K562 (cell line): ENCODE results near the gene CNOT9. TPM values are rescaled to one million over a fixed set of nuclear protein-coding genes. Genes with fewer than 3 reads are reported as not detected.

Experiments used
- ATAC-seq: fragments of 200-7000 bp; cut with Tn5 transposase; 3 replicates; pipeline ENCODE4 v1.9.1; 2020; ENCODE audit warnings: moderate library complexity
- BruUV-seq: library from RNA; stranded (reverse); fragments of 400-500 nt; replicated peaks from 2 replicates; lab custom pipeline; 2021; lab: Mats Ljungman, UMichigan
- CTCF ChIA-PET: fragments of 300-600 bp; formaldehyde crosslinking; extraction: SDS; loops from one replicate; lab custom pipeline; 2021; ENCODE audit warnings: low intra/inter-chr PET ratio; lab: Yijun Ruan, JAX
- POLR2A ChIA-PET: fragments of 300-600, 350-650 bp; sonication (Branson Sonifier 250); formaldehyde crosslinking; extraction: SDS; loops from one replicate; lab custom pipeline; 2021; ENCODE audit warnings: antibody characterized with exemption, inconsistent platforms; lab: Yijun Ruan, JAX
- DNase-seq, 4 experiments: peaks; one replicate each; pipeline versions ENCODE4 v3.0.0 to v3.0.0-alpha.2; 2011 to 2018; ENCODE audit warnings: low spot score in 3 of 4, mixed read lengths in 3 of 4; ENCODE audit errors: extremely low read depth in 1 of 4
- FAIRE-seq: peaks from 2 replicates; lab custom pipeline; 2011; peaks lifted over from hg19 to GRCh38; lab: Jason Lieb, UNC
- H2AFZ ChIP-seq: 2 replicates; pipeline ENCODE4 v1.6.0; 2011; ENCODE audit warnings: low read depth, low read length, control low read depth, inconsistent platforms
- H3K27ac ChIP-seq: fragments of 200-600 bp; 3 replicates; pipeline ENCODE4 v1.8.0; 2011; ENCODE audit warnings: low read depth, mild to moderate bottlenecking, control low read depth, inconsistent platforms, low read length, moderate library complexity, mixed read lengths; ENCODE audit errors: extremely low read depth
- H3K27me3 ChIP-seq, 2 experiments: fragments of 300-600 bp in 1 of 2; 2 replicates in 1 of 2; 3 replicates in 1 of 2; pipeline versions ENCODE4 v1.6.0 to v1.8.0; 2011; ENCODE audit warnings: inconsistent platforms in 2 of 2, low read length in 2 of 2, mild to moderate bottlenecking in 1 of 2, mixed read lengths in 1 of 2, moderate library complexity in 1 of 2; ENCODE audit not compliant: control insufficient read depth in 2 of 2, insufficient read depth in 2 of 2
- H3K36me3 ChIP-seq: fragments of 300-600 bp; 3 replicates; pipeline ENCODE4 v1.8.0; 2011; ENCODE audit warnings: mild to moderate bottlenecking, low read length, inconsistent platforms; ENCODE audit not compliant: control insufficient read depth, insufficient read depth
- H3K4me1 ChIP-seq, 2 experiments: fragments of 200-600 bp in 1 of 2; replicated peaks in 1 of 2; 2 replicates in 1 of 2; 3 replicates in 1 of 2; pipeline versions ENCODE4 v1.5.1 to v1.8.0; 2011; ENCODE audit warnings: inconsistent platforms in 2 of 2, low read length in 2 of 2, mild to moderate bottlenecking in 1 of 2, mixed read lengths in 1 of 2, moderate library complexity in 1 of 2; ENCODE audit not compliant: control insufficient read depth in 2 of 2, insufficient read depth in 2 of 2
- H3K4me2 ChIP-seq: 2 replicates; pipeline ENCODE4 v1.6.1; 2011; ENCODE audit warnings: low read length, control low read depth, inconsistent platforms, mixed read lengths; ENCODE audit not compliant: insufficient read depth
- H3K4me3 ChIP-seq: fragments of 200-600 bp; sonication (generic), shearing (Covaris generic); 2 replicates; pipeline ENCODE4 v1.5.1; 2016; ENCODE audit warnings: control low read depth, inconsistent platforms
- H3K79me2 ChIP-seq: fragments of 200-600 bp; 3 replicates; pipeline ENCODE4 v1.8.0; 2011; ENCODE audit warnings: low read length, inconsistent platforms; ENCODE audit not compliant: control insufficient read depth, insufficient read depth
- H3K9ac ChIP-seq, 2 experiments: 2 replicates each; pipeline versions ENCODE4 v1.6.0 to v1.6.1; 2011; ENCODE audit warnings: low read depth in 2 of 2, low read length in 2 of 2, control low read depth in 1 of 2, inconsistent platforms in 1 of 2, mild to moderate bottlenecking in 1 of 2, mixed read lengths in 1 of 2; ENCODE audit not compliant: insufficient read depth in 1 of 2
- H3K9me1 ChIP-seq: one replicate; pipeline ENCODE4 v1.6.0; 2011; ENCODE audit warnings: inconsistent platforms, mild to moderate bottlenecking, low read length, moderate library complexity; ENCODE audit not compliant: control insufficient read depth, insufficient read depth
- H3K9me3 ChIP-seq: replicated peaks from 2 replicates; pipeline ENCODE4 v1.5.1; 2011; ENCODE audit warnings: low read depth, low read length, inconsistent platforms; ENCODE audit not compliant: control insufficient read depth, insufficient read depth
- H4K20me1 ChIP-seq: replicated peaks from 2 replicates; pipeline ENCODE4 v1.6.1; 2011; ENCODE audit warnings: low read length, inconsistent platforms, mixed read lengths; ENCODE audit not compliant: control insufficient read depth, insufficient read depth
- BCOR ChIP-seq: fragments of 450-650 bp; IDR thresholded peaks from 2 replicates; pipeline ENCODE4 v1.6.1; 2016
- HNRNPUL1 ChIP-seq: fragments of 200-400 bp; formaldehyde crosslinking; IDR thresholded peaks from 2 replicates; pipeline ENCODE4 v1.6.1; 2017; ENCODE audit warnings: low read length
- NEUROD1 ChIP-seq: fragments of 150-350 bp; IDR thresholded peaks from 2 replicates; pipeline ENCODE4 v1.6.1; 2014; ENCODE audit warnings: borderline replicate concordance, low read length, low read depth; ENCODE audit not compliant: partially characterized antibody
- REST ChIP-seq, 2 experiments: fragments of 450-650 bp; formaldehyde crosslinking in 1 of 2; IDR thresholded peaks; 2 replicates each; pipeline versions ENCODE4 v1.4.0 to v1.6.1; 2014 to 2020; ENCODE audit warnings: mild to moderate bottlenecking in 2 of 2, borderline replicate concordance in 1 of 2, low read depth in 1 of 2
- STAG1 ChIP-seq: sonication (generic); formaldehyde crosslinking; IDR thresholded peaks from 2 replicates; pipeline ENCODE4 v1.5.0; 2020; ENCODE audit warnings: missing genetic modification reagents, borderline replicate concordance
- TAF9B ChIP-seq: fragments of 450-650 bp; IDR thresholded peaks from 2 replicates; pipeline ENCODE4 v1.6.1; 2018; ENCODE audit warnings: mild to moderate bottlenecking; ENCODE audit not compliant: partially characterized antibody
- ZBTB33 ChIP-seq: sonication (generic); formaldehyde crosslinking; IDR thresholded peaks from 2 replicates; pipeline ENCODE4 v1.8.1; 2023; ENCODE audit warnings: mild to moderate bottlenecking, missing genetic modification reagents
- ZNF785 ChIP-seq: fragments of 250-450 bp; sonication (Bioruptor Pico); IDR thresholded peaks from 2 replicates; pipeline ENCODE4 v1.4.0; 2020; ENCODE audit warnings: mild to moderate bottlenecking
- WGBS: fragments of 100-300 bp; shearing (Covaris generic); methylation state at CpG from one replicate; pipeline ENCODE4 v1.1.6; 2016; ENCODE audit warnings: low coverage, mixed read lengths; ENCODE audit not compliant: insufficient coverage; ENCODE audit errors: missing lambda C conversion rate; 5-methylcytosine and 5-hydroxymethylcytosine counted together
- in situ Hi-C: fragments of 300-500 bp; cut with MboI; formaldehyde crosslinking; loops from 4 replicates; pipeline ENCODE4 v1.15.0; 2018; ENCODE audit warnings: inconsistent platforms, mixed read lengths
- intact Hi-C: fragments of 100-400 bp; cut with micrococcal nuclease; formaldehyde crosslinking; loops from 2 replicates; pipeline ENCODE4 v1.14.2; 2022
- polyA plus RNA-seq, 8 experiments: library from polyadenylated mRNA; depleted of rRNA in 4 of 8; stranded (reverse) in 5 of 8; unstranded in 3 of 8; fragments of >200 nt; fragmentation: Nextera tagmentation in 2 of 8; fragmentation: Illumina TruSeq in 1 of 8; extraction: Ambion mirVana in 2 of 8; extraction: Trizol in 1 of 8; gene quantifications; 2 replicates each; pipeline versions ENCODE4 v1.2.1 to v1.2.3, GENCODE V29; 2011 to 2014; ENCODE audit warnings: inconsistent platforms in 1 of 8, missing spikeins in 1 of 8
- total RNA-seq, 7 experiments: library from RNA; depleted of rRNA in 6 of 7; stranded (reverse); fragments of >200 nt in 6 of 7; fragmentation: Illumina TruSeq in 2 of 7; extraction: Trizol in 2 of 7; gene quantifications; 2 replicates each; pipeline versions ENCODE4 v1.2.1 to v1.2.3, GENCODE V29; 2011 to 2021; ENCODE audit warnings: low replicate concordance in 1 of 7
- TF ChIP-seq, protein P1 (sequence below): fragments of 450-650 bp; IDR thresholded peaks from 2 replicates; pipeline ENCODE4 v1.6.1; 2016; ENCODE audit warnings: borderline replicate concordance

Gene CNOT9
- total and polyA plus RNA-seq, 9 of the 15 experiments (the other 6 are each of a cell fraction or from before 2014, with no cell fraction given), result 19.0 to 82.6 (median 46.7) TPM

DNA sequence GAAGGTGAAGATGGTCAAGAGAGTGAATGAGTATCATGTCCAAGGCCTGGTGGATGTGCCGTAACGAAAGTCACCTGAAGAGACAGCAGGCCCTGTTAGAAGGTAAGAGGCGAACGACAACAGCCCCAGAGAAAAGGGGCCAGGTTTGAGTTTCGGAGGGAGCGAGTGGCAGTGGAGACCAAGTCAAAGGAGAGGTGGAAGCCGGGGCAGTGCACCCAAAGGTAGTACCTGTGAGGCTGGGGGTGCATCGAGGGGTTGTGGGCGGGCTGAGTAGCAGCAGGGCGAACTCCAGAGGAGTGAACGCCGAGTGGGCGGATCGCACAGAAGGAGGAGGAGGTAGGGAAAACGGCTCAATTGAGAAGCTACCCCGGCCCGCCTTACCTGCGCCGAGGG lies 846 bp upstream of the CNOT9 start:
- intact Hi-C loops (loop anchor here (5.0 kb wide), 2 partner anchors 170 to 275 kb away; partner anchors contain the start of genes CTDSP1 and TMBIM1), in situ Hi-C loops (no loop called here)
- POLR2A ChIA-PET, result no interaction called here
- Histone ChIP-seq H3K4me3 (peak overlapping the region; percentile 54), H3K4me1 (peaks cover 8 to 9% of the 10 kb centered on the region in 2 experiments; a peak in 4 of 5 replicates), H3K9me1 (no peaks in the 10 kb centered on the region), H3K79me2 (peaks cover 91% of the 10 kb centered on the region), H3K36me3 (peaks cover 36% of the 10 kb centered on the region; the same call in 2 of the 3 replicates), H3K4me2 (peak overlapping the region; percentile 93), H3K9me3 (no peaks in the 10 kb centered on the region), H3K27me3 (no peaks in the 10 kb centered on the region), H3K9ac (peak overlapping the region; percentile 78 to 99), H4K20me1 (0 out of 2 replicates have a peak, but pooled peaks cover 3% of the 10 kb centered on the region), H3K27ac (peak overlapping the region; percentile 83), H2AFZ (peak overlapping the region; percentile 84)
- ATAC-seq (peak; percentile 82), FAIRE-seq (no peak), DNase-seq (no peak)
- no TSS peak for BruUV-seq
- CTCF ChIA-PET, result no interaction called here
- WGBS, result 0% methylated on average over 11 of the region's 19 CpGs
- TF ChIP-seq, protein P1, sequence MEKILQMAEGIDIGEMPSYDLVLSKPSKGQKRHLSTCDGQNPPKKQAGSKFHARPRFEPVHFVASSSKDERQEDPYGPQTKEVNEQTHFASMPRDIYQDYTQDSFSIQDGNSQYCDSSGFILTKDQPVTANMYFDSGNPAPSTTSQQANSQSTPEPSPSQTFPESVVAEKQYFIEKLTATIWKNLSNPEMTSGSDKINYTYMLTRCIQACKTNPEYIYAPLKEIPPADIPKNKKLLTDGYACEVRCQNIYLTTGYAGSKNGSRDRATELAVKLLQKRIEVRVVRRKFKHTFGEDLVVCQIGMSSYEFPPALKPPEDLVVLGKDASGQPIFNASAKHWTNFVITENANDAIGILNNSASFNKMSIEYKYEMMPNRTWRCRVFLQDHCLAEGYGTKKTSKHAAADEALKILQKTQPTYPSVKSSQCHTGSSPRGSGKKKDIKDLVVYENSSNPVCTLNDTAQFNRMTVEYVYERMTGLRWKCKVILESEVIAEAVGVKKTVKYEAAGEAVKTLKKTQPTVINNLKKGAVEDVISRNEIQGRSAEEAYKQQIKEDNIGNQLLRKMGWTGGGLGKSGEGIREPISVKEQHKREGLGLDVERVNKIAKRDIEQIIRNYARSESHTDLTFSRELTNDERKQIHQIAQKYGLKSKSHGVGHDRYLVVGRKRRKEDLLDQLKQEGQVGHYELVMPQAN, result peak; percentile 51; the same call in 1 of the 2 replicates
- TF ChIP-seq REST (IDR thresholded peaks at IDR 0.05; ENCODE audit: borderline replicate concordance), result 0 out of 2 replicates have a peak, but pooled peaks have one; percentile 5
- no peak for TF ChIP-seq REST (CRISPR knock-in tag; IDR thresholded peaks at IDR 0.05; ENCODE audit: low read depth)
- TF ChIP-seq TAF9B, result peak; percentile 18
- TF ChIP-seq HNRNPUL1, result no peak
- TF ChIP-seq NEUROD1, result no peak
- no peak for TF ChIP-seq ZNF785
- no peak for TF ChIP-seq STAG1 (CRISPR knock-in tag)
- no peak for TF ChIP-seq BCOR
- TF ChIP-seq ZBTB33 (CRISPR knock-in tag), result no peak
